ENCODE data around the gene MRC2.

DNA sequence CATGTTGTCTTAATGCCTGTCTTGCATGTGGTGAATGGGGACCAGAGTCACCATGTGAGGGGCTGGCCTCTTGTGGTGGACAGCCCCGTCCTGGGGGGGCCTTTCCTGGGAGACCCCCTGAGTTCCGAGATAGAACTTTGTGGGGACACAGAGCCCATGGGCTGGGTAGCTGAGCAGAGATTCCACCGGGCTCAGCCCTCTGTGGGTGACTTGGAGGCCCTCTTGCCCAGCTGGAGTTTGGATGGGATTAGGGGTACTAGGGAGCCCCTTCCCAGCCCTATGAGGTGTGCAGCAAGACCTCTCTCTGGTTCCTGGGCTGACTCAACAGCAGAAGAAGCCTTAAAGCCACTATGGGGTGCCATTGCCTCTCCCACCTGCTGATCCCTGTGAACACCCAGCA, 38.1 kb downstream of the MRC2 start:
- TF ChIP-seq, protein P1, sequence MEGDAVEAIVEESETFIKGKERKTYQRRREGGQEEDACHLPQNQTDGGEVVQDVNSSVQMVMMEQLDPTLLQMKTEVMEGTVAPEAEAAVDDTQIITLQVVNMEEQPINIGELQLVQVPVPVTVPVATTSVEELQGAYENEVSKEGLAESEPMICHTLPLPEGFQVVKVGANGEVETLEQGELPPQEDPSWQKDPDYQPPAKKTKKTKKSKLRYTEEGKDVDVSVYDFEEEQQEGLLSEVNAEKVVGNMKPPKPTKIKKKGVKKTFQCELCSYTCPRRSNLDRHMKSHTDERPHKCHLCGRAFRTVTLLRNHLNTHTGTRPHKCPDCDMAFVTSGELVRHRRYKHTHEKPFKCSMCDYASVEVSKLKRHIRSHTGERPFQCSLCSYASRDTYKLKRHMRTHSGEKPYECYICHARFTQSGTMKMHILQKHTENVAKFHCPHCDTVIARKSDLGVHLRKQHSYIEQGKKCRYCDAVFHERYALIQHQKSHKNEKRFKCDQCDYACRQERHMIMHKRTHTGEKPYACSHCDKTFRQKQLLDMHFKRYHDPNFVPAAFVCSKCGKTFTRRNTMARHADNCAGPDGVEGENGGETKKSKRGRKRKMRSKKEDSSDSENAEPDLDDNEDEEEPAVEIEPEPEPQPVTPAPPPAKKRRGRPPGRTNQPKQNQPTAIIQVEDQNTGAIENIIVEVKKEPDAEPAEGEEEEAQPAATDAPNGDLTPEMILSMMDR (IDR thresholded peaks at IDR 0.05): no peak
- no peak for TF ChIP-seq POLR2A (IDR thresholded peaks at IDR 0.05)
